HEK293 (cell line): ENCODE data around the gene RBM15B.

Experiments used
- CTCF ChIA-PET: fragments of 350-600 bp; formaldehyde crosslinking; extraction: SDS; loops from one replicate; lab custom pipeline; 2021; ENCODE audit warnings: antibody characterized with exemption; lab: Yijun Ruan, JAX
- POLR2A ChIA-PET: fragments of 300-600 bp; formaldehyde crosslinking; extraction: SDS; loops from one replicate; lab custom pipeline; 2020; ENCODE audit warnings: antibody characterized with exemption, inconsistent platforms; lab: Yijun Ruan, JAX
- H3K27ac ChIP-seq: fragments of 200-500 bp; sonication (Bioruptor generic); 2 replicates; pipeline ENCODE4 v1.5.1; 2014; ENCODE audit warnings: low read depth, low read length, control low read depth, inconsistent platforms; ENCODE audit errors: extremely low read depth
- H3K36me3 ChIP-seq, 2 experiments: fragments of 200-500 bp in 1 of 2; sonication (Bioruptor generic) in 1 of 2; 1 replicate in 1 of 2; 2 replicates in 1 of 2; pipeline ENCODE4 v1.5.1; 2014 to 2017; ENCODE audit warnings: inconsistent platforms in 2 of 2, low read length in 2 of 2; ENCODE audit not compliant: control insufficient read depth in 2 of 2, insufficient read depth in 1 of 2
- H3K4me1 ChIP-seq: fragments of 200-500 bp; sonication (Bioruptor generic); 2 replicates; pipeline ENCODE4 v1.5.1; 2014; ENCODE audit warnings: mild to moderate bottlenecking, low read length, inconsistent platforms; ENCODE audit not compliant: control insufficient read depth, insufficient read depth
- H3K4me3 ChIP-seq: 2 replicates; pipeline ENCODE4 v1.5.1; 2011; ENCODE audit warnings: low read depth, mild to moderate bottlenecking, control low read depth, low read length, moderate library complexity
- H3K9me3 ChIP-seq: fragments of 200-500 bp; sonication (Bioruptor generic); 2 replicates; pipeline ENCODE4 v1.5.1; 2014; ENCODE audit warnings: low read depth, low read length, inconsistent platforms; ENCODE audit not compliant: control insufficient read depth, insufficient read depth
- ELK4 ChIP-seq: IDR thresholded peaks from 2 replicates; pipeline ENCODE4 v1.6.1; 2011; ENCODE audit warnings: mild to moderate bottlenecking, low read depth, low read length, borderline replicate concordance
- INSM2 ChIP-seq: fragments of 450-650 bp; formaldehyde crosslinking; IDR thresholded peaks from 2 replicates; pipeline ENCODE4 v1.5.1; 2016; ENCODE audit warnings: missing biosample characterization, missing genetic modification characterization
- KLF17 ChIP-seq: fragments of 450-650 bp; formaldehyde crosslinking; IDR thresholded peaks from 2 replicates; pipeline ENCODE4 v1.5.1; 2016; ENCODE audit warnings: missing biosample characterization, missing genetic modification characterization
- KLF7 ChIP-seq: fragments of 450-650 bp; formaldehyde crosslinking; IDR thresholded peaks from 2 replicates; pipeline ENCODE4 v1.5.1; 2016; ENCODE audit warnings: missing biosample characterization, missing genetic modification characterization, borderline replicate concordance
- MEIS1 ChIP-seq: sonication (generic); formaldehyde crosslinking; IDR thresholded peaks from 2 replicates; pipeline ENCODE4 v1.8.1; 2022; ENCODE audit warnings: missing genetic modification reagents, mild to moderate bottlenecking, borderline replicate concordance
- RBAK ChIP-seq: fragments of 450-650 bp; formaldehyde crosslinking; IDR thresholded peaks from 2 replicates; pipeline ENCODE4 v1.5.1; 2016; ENCODE audit warnings: missing biosample characterization, missing genetic modification characterization
- SP3 ChIP-seq: fragments of 450-650 bp; formaldehyde crosslinking; IDR thresholded peaks from 2 replicates; pipeline ENCODE4 v1.5.1; 2016; ENCODE audit warnings: missing biosample characterization, missing genetic modification characterization
- YY2 ChIP-seq: fragments of 450-650 bp; formaldehyde crosslinking; IDR thresholded peaks from 2 replicates; pipeline ENCODE4 v1.5.1; 2016; ENCODE audit warnings: missing biosample characterization, missing genetic modification characterization
- ZBTB11 ChIP-seq: fragments of 450-650 bp; formaldehyde crosslinking; conservative IDR thresholded peaks from 2 replicates; pipeline ENCODE4 v1.5.1; 2016; ENCODE audit warnings: low read depth, missing biosample characterization, missing genetic modification characterization
- ZBTB21 ChIP-seq: fragments of 450-650 bp; formaldehyde crosslinking; IDR thresholded peaks from 2 replicates; pipeline ENCODE4 v1.5.1; 2017; ENCODE audit warnings: missing biosample characterization, missing genetic modification characterization
- ZBTB48 ChIP-seq: fragments of 450-650 bp; formaldehyde crosslinking; IDR thresholded peaks from 2 replicates; pipeline ENCODE4 v1.5.1; 2016; ENCODE audit warnings: missing biosample characterization, missing genetic modification characterization
- ZFHX2 ChIP-seq: fragments of 450-650 bp; formaldehyde crosslinking; conservative IDR thresholded peaks from 2 replicates; pipeline ENCODE4 v1.5.1; 2016; ENCODE audit warnings: missing biosample characterization, missing genetic modification characterization
- ZFP3 ChIP-seq: fragments of 450-650 bp; formaldehyde crosslinking; IDR thresholded peaks from 2 replicates; pipeline ENCODE4 v1.5.1; 2016; ENCODE audit warnings: low read depth, missing biosample characterization, missing genetic modification characterization
- ZIC2 ChIP-seq: fragments of 450-650 bp; formaldehyde crosslinking; IDR thresholded peaks from 2 replicates; pipeline ENCODE4 v1.5.1; 2016; ENCODE audit warnings: missing biosample characterization, missing genetic modification characterization
- ZNF16 ChIP-seq: fragments of 450-650 bp; formaldehyde crosslinking; IDR thresholded peaks from 2 replicates; pipeline ENCODE4 v1.5.1; 2016; ENCODE audit warnings: low read depth, missing biosample characterization, missing genetic modification characterization
- ZNF2 ChIP-seq: fragments of 450-650 bp; formaldehyde crosslinking; IDR thresholded peaks from 2 replicates; pipeline ENCODE4 v1.5.1; 2016; ENCODE audit warnings: missing biosample characterization, missing genetic modification characterization
- ZNF37A ChIP-seq: fragments of 450-650 bp; IDR thresholded peaks from 2 replicates; pipeline ENCODE4 v1.5.1; 2018; ENCODE audit warnings: missing biosample characterization, missing genetic modification characterization
- ZNF473 ChIP-seq: fragments of 450-650 bp; formaldehyde crosslinking; IDR thresholded peaks from 2 replicates; pipeline ENCODE4 v1.5.1; 2017; ENCODE audit warnings: missing biosample characterization, missing genetic modification characterization
- ZNF514 ChIP-seq: fragments of 450-650 bp; formaldehyde crosslinking; IDR thresholded peaks from 2 replicates; pipeline ENCODE4 v1.5.1; 2016; ENCODE audit warnings: missing biosample characterization, missing genetic modification characterization
- ZNF544 ChIP-seq: fragments of 450-650 bp; formaldehyde crosslinking; IDR thresholded peaks from 2 replicates; pipeline ENCODE4 v1.5.0; 2017; ENCODE audit warnings: missing biosample characterization, missing genetic modification characterization
- ZNF549 ChIP-seq: fragments of 450-650 bp; IDR thresholded peaks from 2 replicates; pipeline ENCODE4 v1.5.1; 2018; ENCODE audit warnings: missing biosample characterization, missing genetic modification characterization, mild to moderate bottlenecking, inconsistent platforms, moderate library complexity
- ZNF580 ChIP-seq: fragments of 450-650 bp; formaldehyde crosslinking; IDR thresholded peaks from 2 replicates; pipeline ENCODE4 v1.5.1; 2016; ENCODE audit warnings: missing biosample characterization, missing genetic modification characterization
- ZNF660 ChIP-seq: fragments of 450-650 bp; IDR thresholded peaks from 2 replicates; pipeline ENCODE4 v1.5.1; 2018; ENCODE audit warnings: missing biosample characterization, mild to moderate bottlenecking, missing genetic modification characterization
- ZNF701 ChIP-seq: fragments of 450-650 bp; formaldehyde crosslinking; IDR thresholded peaks from 2 replicates; pipeline ENCODE4 v1.5.1; 2016; ENCODE audit warnings: missing biosample characterization, missing genetic modification characterization
- ZNF776 ChIP-seq: fragments of 450-650 bp; formaldehyde crosslinking; IDR thresholded peaks from 2 replicates; pipeline ENCODE4 v1.5.0; 2017; ENCODE audit warnings: missing biosample characterization, missing genetic modification characterization, borderline replicate concordance

The RBM15B gene

GRCh38 chr3:51403675-51404074 lies 12.6 kb downstream of the RBM15B start (continued):
- TF ChIP-seq RBAK (tag by site-specific recombination) = no peak
- TF ChIP-seq ZNF580 = no peak
- TF ChIP-seq ZNF544 (tag by site-specific recombination) = no peak

GRCh38 chr3:51408021-51408420 lies 16.9 kb downstream of the RBM15B start:
- no peak overlapping the region for H3K27ac ChIP-seq
- no peaks in the 10 kb centered on the region for H3K9me3 ChIP-seq
- no peaks in the 10 kb centered on the region for H3K4me1 ChIP-seq
- no peak for TF ChIP-seq ZNF549
- no peak for TF ChIP-seq MEIS1 (CRISPR knock-in tag)
- TF ChIP-seq ZNF2 (tag by site-specific recombination) = no peak
- TF ChIP-seq ZNF660 = no peak
- no peak for TF ChIP-seq ZFHX2
- TF ChIP-seq ZIC2 (tag by site-specific recombination) = no peak
- TF ChIP-seq ZBTB11 (tag by site-specific recombination) = no peak
- no peak for TF ChIP-seq ZBTB21
- TF ChIP-seq KLF17 = no peak
- TF ChIP-seq INSM2 (tag by site-specific recombination) = no peak
- no peak for TF ChIP-seq ZNF16 (tag by site-specific recombination)
- TF ChIP-seq KLF7 (tag by site-specific recombination) = no peak
- TF ChIP-seq, all 188 proteins: peak for 0
- CTCF ChIA-PET = interaction anchor here (1.0 kb wide), 1 partner anchor 19 kb away, joined by 3 read pairs; no protein-coding TSS in a partner anchor
- Histone ChIP-seq H3K4me3 (no peak overlapping the region), H3K36me3 (peaks cover 5 to 58% of the 10 kb centered on the region in 2 experiments; a peak in 2 of 3 replicates)
- POLR2A ChIA-PET = interaction anchor here (0.6 to 1.0 kb wide), 2 partner anchors 13 to 23 kb away, joined by 4 read pairs; partner anchors contain the start of gene MANF

- TF ChIP-seq ZNF514 (tag by site-specific recombination) (no peak), ZIC2 (tag by site-specific recombination) (no peak), ZNF37A (no peak), YY2 (no peak), ZFHX2 (no peak), ZNF701 (tag by site-specific recombination) (no peak), SP3 (tag by site-specific recombination) (no peak), ZNF776 (tag by site-specific recombination) (no peak), RBAK (tag by site-specific recombination) (no peak), ZFP3 (tag by site-specific recombination) (no peak), ZBTB48 (tag by site-specific recombination) (no peak), ZNF473 (tag by site-specific recombination) (no peak), ELK4 (no peak)
- Histone ChIP-seq H3K4me1 (no peaks in the 10 kb centered on the region), H3K4me3 (no peak overlapping the region), H3K36me3 (peaks cover 5 to 58% of the 10 kb centered on the region in 2 experiments), H3K27ac (no peak overlapping the region), H3K9me3 (no peaks in the 10 kb centered on the region)
- ChIA-PET CTCF (interaction anchor here (0.9 to 1.0 kb wide), 2 partner anchors 20 to 261 kb away, joined by 3 read pairs; no protein-coding TSS in a partner anchor), POLR2A (no interaction called here)
Measured at GRCh38 chr3:51408813-51409212, 17.7 kb downstream of the RBM15B start.
